Measurements from ENCODE around the gene C19orf73. TPM values are rescaled to one million over a fixed set of nuclear protein-coding genes. Genes with fewer than 3 reads are reported as not detected.

The C19orf73 gene
- total and polyA plus RNA-seq, 9 of the 15 experiments (the other 6 are each of a cell fraction or from before 2014, with no cell fraction given), result 0.08 to 7.4 (median 1.4) TPM

GRCh38 chr19:49119411-49120324, 725 bp upstream of the C19orf73 start, which contains the start of gene PPFIA3 (continued):
- TF ChIP-seq REST (IDR thresholded peaks at IDR 0.05; ENCODE audit: borderline replicate concordance), result peak; percentile 99
- TF ChIP-seq REST (CRISPR knock-in tag; IDR thresholded peaks at IDR 0.05; ENCODE audit: low read depth), result peak; percentile 98
- no peak for TF ChIP-seq EWSR1 (IDR thresholded peaks at IDR 0.05; ENCODE audit: borderline replicate concordance, low read depth, partially characterized antibody)
- TF ChIP-seq ZNF23 (CRISPR knock-in tag; IDR thresholded peaks at IDR 0.05), result no peak
- no peak for TF ChIP-seq U2AF2 (optimal IDR thresholded peaks at IDR 0.05; ENCODE audit: low read depth, low read length)
- no peak for TF ChIP-seq TBL1XR1 (IDR thresholded peaks at IDR 0.05; ENCODE audit: low read length in 2 of 2)
- TF ChIP-seq HMGN3 (IDR thresholded peaks at IDR 0.05; ENCODE audit: borderline replicate concordance, extremely low read depth, insufficient read length, low read depth, low read length), result peak; percentile 70
- no peak for TF ChIP-seq FOS (IDR thresholded peaks at IDR 0.05; ENCODE audit: extremely low read depth, insufficient read length)
- no peak for TF ChIP-seq CC2D1A (IDR thresholded peaks at IDR 0.05)
- TF ChIP-seq TAF1 (IDR thresholded peaks at IDR 0.05; ENCODE audit: control insufficient read depth, extremely low read depth, insufficient read depth, low read length, severe bottlenecking), result peak; percentile 22

All from K562 (cell line).